ENCODE data around the gene EEPD1.

Gene EEPD1

GRCh38 chr7:36272567-36273269 lies 119.7 kb downstream of the EEPD1 start:
- ATAC-seq = no peak
- TF ChIP-seq ZFP30 (CRISPR knock-in tag; IDR thresholded peaks at IDR 0.05) (no peak), ESRRG (CRISPR knock-in tag; IDR thresholded peaks at IDR 0.05) (no peak), ZNF565 (CRISPR knock-in tag; conservative IDR thresholded peaks at IDR 0.05; ENCODE audit: low read depth) (no peak), ZNF70 (CRISPR knock-in tag; IDR thresholded peaks at IDR 0.05) (no peak), RARB (CRISPR knock-in tag; IDR thresholded peaks at IDR 0.05) (no peak), CSRNP3 (CRISPR knock-in tag; IDR thresholded peaks at IDR 0.05) (no peak), PATZ1 (CRISPR knock-in tag; IDR thresholded peaks at IDR 0.05; ENCODE audit: borderline replicate concordance) (no peak), ZFP3 (CRISPR knock-in tag; IDR thresholded peaks at IDR 0.05) (no peak), ARNTL (CRISPR knock-in tag; IDR thresholded peaks at IDR 0.05; ENCODE audit: borderline replicate concordance, low read depth) (no peak), ZNF8 (CRISPR knock-in tag; IDR thresholded peaks at IDR 0.05) (no peak), PPARA (CRISPR knock-in tag; IDR thresholded peaks at IDR 0.05; ENCODE audit: borderline replicate concordance) (no peak), BACH2 (CRISPR knock-in tag; IDR thresholded peaks at IDR 0.05; ENCODE audit: borderline replicate concordance) (no peak), ZC3H10 (CRISPR knock-in tag; IDR thresholded peaks at IDR 0.05) (no peak), POU6F1 (CRISPR knock-in tag; IDR thresholded peaks at IDR 0.05; ENCODE audit: borderline replicate concordance, low read depth) (no peak), SNAI2 (CRISPR knock-in tag; IDR thresholded peaks at IDR 0.05) (no peak), OSR1 (CRISPR knock-in tag; IDR thresholded peaks at IDR 0.05) (no peak), ISL1 (CRISPR knock-in tag; IDR thresholded peaks at IDR 0.05) (no peak), CSDC2 (CRISPR knock-in tag; IDR thresholded peaks at IDR 0.05) (no peak), TCF4 (CRISPR knock-in tag; IDR thresholded peaks at IDR 0.05; ENCODE audit: borderline replicate concordance) (no peak)

- no peak for ATAC-seq
- TF ChIP-seq CSRNP3 (CRISPR knock-in tag; IDR thresholded peaks at IDR 0.05) (no peak), ZFP30 (CRISPR knock-in tag; IDR thresholded peaks at IDR 0.05) (no peak), ZNF565 (CRISPR knock-in tag; conservative IDR thresholded peaks at IDR 0.05; ENCODE audit: low read depth) (no peak), ESRRG (CRISPR knock-in tag; IDR thresholded peaks at IDR 0.05) (no peak), SNAI2 (CRISPR knock-in tag; IDR thresholded peaks at IDR 0.05) (no peak), TSHZ2 (CRISPR knock-in tag; IDR thresholded peaks at IDR 0.05) (no peak)
Observed at GRCh38 chr7:36273836-36274235, 120.8 kb downstream of the EEPD1 start.

- no peak for TF ChIP-seq ZC3H10 (CRISPR knock-in tag; IDR thresholded peaks at IDR 0.05)
- TF ChIP-seq PATZ1 (CRISPR knock-in tag; IDR thresholded peaks at IDR 0.05; ENCODE audit: borderline replicate concordance) = no peak
- TF ChIP-seq TCF4 (CRISPR knock-in tag; IDR thresholded peaks at IDR 0.05; ENCODE audit: borderline replicate concordance) = no peak
- TF ChIP-seq TOX (CRISPR knock-in tag; IDR thresholded peaks at IDR 0.05; ENCODE audit: borderline replicate concordance) = no peak
- TF ChIP-seq BACH2 (CRISPR knock-in tag; IDR thresholded peaks at IDR 0.05; ENCODE audit: borderline replicate concordance) = no peak
- TF ChIP-seq SNAI2 (CRISPR knock-in tag; IDR thresholded peaks at IDR 0.05) = no peak
- TF ChIP-seq ZNF8 (CRISPR knock-in tag; IDR thresholded peaks at IDR 0.05) = no peak
- TF ChIP-seq ZFP30 (CRISPR knock-in tag; IDR thresholded peaks at IDR 0.05) = no peak
- TF ChIP-seq ZFP3 (CRISPR knock-in tag; IDR thresholded peaks at IDR 0.05) = no peak
- TF ChIP-seq POU6F1 (CRISPR knock-in tag; IDR thresholded peaks at IDR 0.05; ENCODE audit: borderline replicate concordance, low read depth) = no peak
- TF ChIP-seq ISL1 (CRISPR knock-in tag; IDR thresholded peaks at IDR 0.05) = no peak
- TF ChIP-seq ESRRG (CRISPR knock-in tag; IDR thresholded peaks at IDR 0.05) = no peak
- no peak for ATAC-seq
Observed at GRCh38 chr7:36275735-36276284, 122.8 kb downstream of the EEPD1 start.

All from SK-N-SH treated with all-trans-retinoic acid at 6 μM for 48 hours (cell line).